HL-60/S4 (cell line): ENCODE results near the gene CST5.
"Not testable (repeated sequence)": the region's sequence is repeated elsewhere in the genome, so short reads cannot be mapped to it uniquely, and the experiment has no call there.

ENCODE experiments used
- in situ Hi-C: fragments of 300-500 bp; cut with MboI; formaldehyde crosslinking; loops from 2 replicates; pipeline ENCODE4 v1.14.3; 2022; ENCODE audit warnings: low sequenced_read_pairs

CST5 gene

DNA sequence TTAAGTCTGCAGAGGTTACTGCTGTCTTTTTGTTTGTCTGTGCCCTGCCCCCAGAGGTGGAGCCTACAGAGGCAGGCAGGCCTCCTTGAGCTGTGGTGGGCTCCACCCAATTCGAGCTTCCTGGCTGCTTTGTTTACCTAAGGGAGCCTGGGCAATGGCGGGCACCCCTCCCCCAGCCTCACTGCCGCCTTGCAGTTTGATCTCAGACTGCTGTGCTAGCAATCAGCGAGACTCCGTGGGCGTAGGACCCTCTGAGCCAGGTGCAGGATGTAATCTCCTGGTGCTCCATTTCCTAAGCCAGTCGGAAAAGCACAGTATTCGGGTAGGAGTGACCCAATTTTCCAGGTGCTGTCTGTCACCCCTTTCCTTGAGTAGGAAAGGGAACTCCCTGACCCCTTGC is 22.8 kb upstream of the CST5 start:
- in situ Hi-C loops = loop anchor here (25.0 kb wide), 1 partner anchor 110 kb away; no protein-coding TSS in a partner anchor

- in situ Hi-C loops = not testable (repeated sequence)
Observed at GRCh38 chr20:23890867-23891266, 11.3 kb upstream of the CST5 start.

- in situ Hi-C loops = no loop called here
Observed at GRCh38 chr20:23889775-23890187, 10.2 kb upstream of the CST5 start.

GRCh38 chr20:23887856-23888255 is 8.3 kb upstream of the CST5 start:
- in situ Hi-C loops = no loop called here

DNA sequence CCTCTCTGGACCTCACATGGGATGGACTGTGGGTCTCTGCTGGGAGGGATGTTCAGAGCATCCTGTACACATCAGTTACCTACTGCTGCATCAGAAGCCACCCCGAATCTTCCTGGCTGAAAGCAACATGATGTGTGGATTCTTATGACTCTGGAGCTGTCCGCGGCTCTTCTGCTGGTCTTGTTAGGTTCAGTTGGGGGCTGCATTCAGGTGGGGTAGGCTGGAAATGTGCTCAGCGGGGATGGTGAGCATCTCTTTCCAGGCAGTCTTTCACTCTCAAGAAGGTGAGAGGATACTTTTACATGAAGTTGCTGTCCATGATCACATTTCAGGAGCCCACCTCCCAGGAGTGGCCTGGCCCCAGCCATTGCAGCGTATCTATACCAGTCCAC is 5.2 kb upstream of the CST5 start:
- in situ Hi-C loops = no loop called here

GRCh38 chr20:23884136-23884770 is 4.7 kb upstream of the CST5 start:
- in situ Hi-C loops = no loop called here

GRCh38 chr20:23881371-23881770 is 1.8 kb upstream of the CST5 start:
- in situ Hi-C loops = no loop called here

DNA sequence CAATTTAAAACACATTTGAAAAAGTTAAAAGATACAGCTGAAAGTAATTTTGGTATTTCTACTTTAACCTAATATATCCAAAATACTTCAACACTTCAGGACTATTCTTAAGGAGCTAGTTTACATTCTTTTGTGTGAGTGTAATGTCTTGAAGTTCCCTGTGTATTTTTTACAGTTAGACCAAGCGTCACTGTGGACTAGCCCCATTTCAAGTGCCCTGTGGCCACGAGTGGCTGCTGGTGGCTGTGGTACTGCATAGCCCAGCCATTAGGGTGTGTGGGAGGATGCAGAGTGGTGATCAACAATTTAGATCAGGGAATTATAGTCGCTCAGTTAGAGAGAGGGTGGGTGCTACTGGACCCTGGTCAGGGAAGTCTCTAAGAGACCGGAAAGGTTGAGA is 869 bp upstream of the CST5 start:
- in situ Hi-C loops = no loop called here

DNA sequence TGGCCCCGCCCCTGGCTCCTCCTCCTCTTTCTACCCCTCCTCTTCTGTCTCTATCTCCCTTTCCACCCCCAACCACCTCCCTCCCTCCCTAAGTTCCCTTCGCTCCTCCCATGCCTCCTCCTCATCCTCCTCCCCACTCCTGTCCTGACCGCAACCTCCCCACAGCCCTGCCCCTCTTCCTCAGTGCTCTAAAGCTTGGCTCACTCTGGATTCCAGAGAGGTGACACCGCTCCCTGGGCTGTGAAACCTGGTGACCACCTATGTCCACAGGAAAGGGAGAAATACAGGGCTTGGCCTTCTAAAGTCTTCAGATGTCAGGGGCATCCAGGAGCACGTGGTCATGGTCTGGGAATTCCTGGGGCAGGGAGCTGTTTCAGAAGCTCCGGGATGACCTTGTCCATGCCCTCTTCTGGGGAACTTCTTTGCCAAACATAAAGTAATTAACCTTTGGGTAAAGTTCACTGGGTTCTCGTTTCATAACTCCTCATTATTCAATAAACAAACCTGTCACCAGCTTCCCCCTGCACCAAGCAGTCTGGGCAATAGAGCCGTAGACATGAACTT is 345 bp upstream of the CST5 start:
- in situ Hi-C loops = no loop called here

DNA sequence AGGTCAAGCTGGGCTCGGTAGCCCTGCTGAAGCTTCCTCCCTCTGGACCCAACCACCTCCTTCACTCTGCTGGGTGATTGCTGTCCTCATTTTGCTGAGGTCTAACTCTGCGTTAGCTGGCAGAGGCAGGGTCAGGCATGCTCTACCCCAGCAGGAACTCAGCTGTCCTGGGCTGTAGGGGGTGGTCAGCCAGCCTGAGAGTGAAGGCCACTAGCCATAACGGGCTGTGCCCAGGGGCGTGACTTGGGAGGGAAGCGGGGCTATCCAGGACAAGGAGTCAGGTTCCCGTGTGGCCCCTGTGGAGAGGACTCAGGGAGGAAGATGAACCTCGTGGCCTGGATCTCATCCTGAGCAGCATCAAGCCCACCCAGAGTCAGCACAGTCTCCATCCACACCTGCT is 761 bp downstream of the CST5 start:
- in situ Hi-C loops = no loop called here

- in situ Hi-C loops = not testable (repeated sequence)
Observed at GRCh38 chr20:23878016-23878542, 1.5 kb downstream of the CST5 start.

DNA sequence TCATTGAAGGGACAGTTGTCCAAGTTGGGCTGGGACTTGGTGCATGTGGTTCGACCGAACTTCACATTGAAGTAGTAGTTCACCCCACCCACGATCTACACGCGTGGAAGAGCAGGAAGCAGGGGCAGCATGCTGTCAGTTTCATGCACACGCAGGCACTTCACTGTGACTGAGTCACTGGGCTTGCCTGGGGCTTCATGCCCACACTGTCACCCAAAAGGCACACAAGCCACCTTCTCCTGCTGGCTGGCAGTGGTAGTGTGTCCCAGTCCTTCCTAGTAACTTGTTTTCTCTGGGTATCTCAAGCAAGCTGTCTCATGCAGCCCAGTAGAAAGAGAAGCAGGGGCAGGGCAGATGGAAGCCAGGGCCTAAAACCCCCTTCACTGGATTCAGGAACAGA is 2.0 kb downstream of the CST5 start:
- in situ Hi-C loops = no loop called here

DNA sequence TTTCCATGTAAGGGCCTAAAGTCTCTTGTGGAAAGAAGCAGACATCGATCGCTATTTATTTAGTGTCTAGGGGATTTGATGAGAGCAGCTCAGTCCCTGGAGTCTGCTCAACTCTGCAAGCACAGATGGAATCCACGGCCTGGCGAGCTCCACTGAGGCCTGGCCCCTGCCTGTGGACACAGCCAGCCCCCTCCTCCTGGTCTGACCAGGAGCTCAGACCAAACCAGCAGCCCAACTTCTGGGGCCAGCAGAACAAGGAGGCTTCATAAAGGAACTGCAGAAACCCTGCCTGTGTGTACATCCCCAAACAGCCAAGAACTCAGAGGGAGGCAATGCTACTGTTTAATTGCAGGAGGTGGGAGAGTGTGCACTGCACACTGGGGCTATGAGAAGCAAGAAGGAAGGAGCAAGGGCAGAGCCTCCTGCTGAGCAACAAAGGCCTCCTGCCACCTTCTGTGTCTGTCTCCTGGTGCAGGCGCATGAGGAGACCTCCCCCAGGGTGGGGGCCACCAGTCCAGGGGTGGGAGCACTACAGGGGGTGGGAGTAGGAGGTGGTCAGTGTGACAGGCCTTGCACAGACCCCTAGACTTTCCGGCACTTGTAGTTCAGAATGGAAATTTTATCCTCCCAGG is 3.8 kb downstream of the CST5 start:
- in situ Hi-C loops = no loop called here

DNA sequence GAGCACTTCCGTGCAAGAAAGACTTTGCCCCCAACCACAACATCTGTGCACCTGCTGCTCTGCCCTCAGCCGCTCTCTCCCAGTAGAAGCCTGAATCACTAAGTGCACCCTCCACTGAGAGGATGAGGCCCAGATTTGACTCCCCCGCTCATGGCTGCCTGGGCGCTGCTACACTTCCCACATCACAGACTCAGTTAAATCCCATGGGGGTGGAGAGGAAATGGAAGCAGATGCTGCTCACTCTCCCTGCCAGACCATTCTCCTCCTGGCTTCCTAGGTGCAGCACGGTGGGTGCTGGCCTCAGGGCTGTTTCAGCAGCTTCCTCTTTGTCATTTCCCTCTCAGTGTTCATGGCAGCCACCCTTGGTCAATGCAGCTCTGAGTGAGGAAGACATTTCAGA is 4.8 kb downstream of the CST5 start:
- in situ Hi-C loops = no loop called here

GRCh38 chr20:23873370-23874015 is 6.1 kb downstream of the CST5 start:
- in situ Hi-C loops = no loop called here

DNA sequence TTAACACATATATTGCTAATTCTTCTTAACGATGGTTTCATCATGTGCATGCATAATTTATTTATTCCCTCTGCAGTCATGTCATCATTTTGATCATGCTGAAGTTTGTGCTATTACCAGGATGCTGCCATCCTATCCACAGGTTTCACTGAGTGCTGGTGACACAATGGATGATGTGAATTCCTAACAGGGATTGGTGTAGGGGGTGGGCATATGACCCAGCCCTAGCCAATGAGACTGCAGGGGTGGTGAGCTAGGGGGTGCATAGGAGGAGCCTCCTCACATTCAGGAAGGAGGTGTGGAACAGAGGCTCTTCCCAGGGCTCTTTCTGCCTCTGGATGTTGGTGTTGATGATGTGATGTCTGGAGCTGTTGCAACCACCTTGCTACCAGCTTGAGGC is 7.5 kb downstream of the CST5 start:
- in situ Hi-C loops = no loop called here

- in situ Hi-C loops = no loop called here
Observed at GRCh38 chr20:23870461-23870860, 9.1 kb downstream of the CST5 start.

DNA sequence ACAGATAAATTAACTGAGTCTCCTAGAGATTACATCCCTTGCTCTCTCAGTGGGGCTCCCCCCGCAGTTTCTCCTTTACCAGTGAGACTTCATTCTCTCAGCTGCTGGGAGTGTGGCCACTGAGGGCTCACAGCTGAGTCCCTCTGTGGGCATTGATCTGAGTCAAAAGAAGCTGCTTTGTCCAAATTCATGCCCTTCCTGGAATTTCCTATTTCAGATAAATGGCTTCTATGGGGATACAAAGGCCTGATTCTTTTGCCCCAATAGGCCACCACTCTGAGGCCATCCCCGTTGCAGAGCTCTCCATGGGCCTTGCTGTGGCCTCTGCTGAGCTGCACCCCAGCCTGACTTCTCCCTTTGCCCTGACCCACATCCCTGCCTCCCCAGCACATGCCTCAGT is 10.0 kb downstream of the CST5 start:
- in situ Hi-C loops = no loop called here

DNA sequence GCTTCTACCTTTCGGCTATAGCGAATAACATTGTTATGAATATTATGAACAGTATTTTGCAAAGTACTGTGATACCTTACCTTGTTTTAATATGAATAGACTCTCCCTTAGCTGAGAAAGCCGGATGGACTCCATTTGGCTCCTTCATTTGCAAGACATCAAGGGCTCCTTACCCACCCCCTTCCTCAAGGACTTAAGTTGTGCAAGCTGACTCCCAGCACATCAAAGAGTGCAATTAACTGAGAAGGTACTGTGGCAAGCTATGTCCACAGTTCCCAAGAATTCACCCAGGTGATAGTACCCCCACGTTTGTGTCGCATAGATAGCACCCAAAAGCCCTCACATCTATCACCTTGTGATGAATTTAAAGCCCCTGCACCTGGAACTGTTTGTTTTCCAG is 11.2 kb downstream of the CST5 start:
- in situ Hi-C loops = no loop called here

DNA sequence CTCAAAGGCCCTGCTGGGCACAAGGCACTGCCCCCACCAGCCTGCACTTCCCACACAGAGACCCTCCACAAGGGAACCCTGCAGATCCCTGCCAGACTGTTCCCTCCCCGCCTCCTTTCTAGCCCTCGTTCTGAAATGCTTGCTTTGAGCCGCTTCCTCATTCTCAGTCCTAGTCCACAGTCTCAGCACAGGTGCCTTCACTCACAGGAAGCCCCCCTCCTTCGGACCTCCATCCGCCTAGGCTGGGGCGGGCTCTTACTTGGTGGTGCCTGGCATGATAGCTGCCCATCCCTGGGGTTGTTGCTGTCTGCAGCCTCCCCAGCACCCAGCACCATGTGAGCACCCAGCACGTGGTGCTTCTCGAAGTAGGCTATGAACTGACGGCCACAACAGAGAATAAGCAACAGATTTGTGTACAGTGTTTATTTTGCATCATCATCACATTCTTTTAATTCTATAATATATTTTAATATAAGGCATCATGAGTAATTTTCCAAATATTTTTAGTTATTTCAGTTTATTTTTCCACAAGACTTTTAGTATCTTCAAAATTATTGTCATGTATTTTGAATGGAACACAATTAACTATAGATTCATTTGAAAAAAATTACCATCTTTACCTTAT is 12.3 kb downstream of the CST5 start:
- in situ Hi-C loops = no loop called here

GRCh38 chr20:23860771-23861170 is 18.8 kb downstream of the CST5 start:
- in situ Hi-C loops = not testable (repeated sequence)
